Prostate gland (tissue), 2 donors: ENCODE results near the gene COMMD7. TPM values are rescaled to one million over a fixed set of nuclear protein-coding genes. Genes with fewer than 3 reads are reported as not detected.
"Not testable (repeated sequence)": the region's sequence is repeated elsewhere in the genome, so short reads cannot be mapped to it uniquely, and the experiment has no call there.

Source experiments
- DNase-seq: peaks from one replicate; pipeline ENCODE4 v3.0.0-alpha.2; 2019; ENCODE audit warnings: low spot score
- H3K27ac ChIP-seq, 2 donors: fragments of 200-600 bp; sonication (generic); 2 replicates each; pipeline ENCODE4 v1.5.1; 2017 to 2019
- H3K27me3 ChIP-seq: fragments of 200-600 bp; sonication (generic); replicated peaks from 2 replicates; pipeline ENCODE4 v1.5.1; 2019; ENCODE audit not compliant: insufficient read depth
- H3K36me3 ChIP-seq, 2 donors: fragments of 200-600 bp; sonication (generic); 1 replicate in 1 of 2; 2 replicates in 1 of 2; pipeline versions ENCODE4 v1.5.1 to v1.8.1; 2017 to 2019
- H3K4me1 ChIP-seq: fragments of 200-600 bp; sonication (generic); replicated peaks from 2 replicates; pipeline ENCODE4 v1.5.1; 2019
- H3K4me3 ChIP-seq, 2 donors: fragments of 200-600 bp; sonication (generic); 2 replicates each; pipeline ENCODE4 v1.5.1; 2017 to 2019
- H3K9me3 ChIP-seq: fragments of 200-600 bp; sonication (generic); 2 replicates; pipeline ENCODE4 v1.5.1; 2017
- CTCF ChIP-seq, 4 experiments: fragments of 200-600 bp in 2 of 4; fragments of 450-650 bp in 2 of 4; sonication (generic) in 2 of 4; IDR thresholded peaks; 1 replicate in 3 of 4; 2 replicates in 1 of 4; pipeline ENCODE4 v1.5.1; 2016 to 2019; ENCODE audit warnings: antibody characterized with exemption in 4 of 4, mild to moderate bottlenecking in 2 of 4, moderate library complexity in 2 of 4
- POLR2A ChIP-seq: fragments of 450-650 bp; IDR thresholded peaks from one replicate; pipeline ENCODE4 v1.6.1; 2016; ENCODE audit warnings: antibody characterized with exemption, mild to moderate bottlenecking
- POLR2AphosphoS5 ChIP-seq: sonication (generic); formaldehyde crosslinking; IDR thresholded peaks from one replicate; pipeline ENCODE4 v1.6.1; 2017; ENCODE audit warnings: antibody characterized with exemption
- WGBS: methylation state at CpG from one replicate; pipeline ENCODE4 v1.1.5; 2018; 5-methylcytosine and 5-hydroxymethylcytosine counted together
- intact Hi-C: fragments of 100-400 bp; cut with DNase I; formaldehyde crosslinking; loops from one replicate; pipeline ENCODE4 v1.14.2; 2022
- total RNA-seq, 2 donors: library from RNA; depleted of rRNA; stranded (reverse); fragments of >200 nt; gene quantifications; one replicate each; pipeline ENCODE4 v1.1.0, GENCODE V29; 2016

The COMMD7 gene
- total RNA-seq, 2 donors from 2014 or later, result 26.3 to 48.3 TPM

GRCh38 chr20:32742322-32743236 is 688 bp downstream of the COMMD7 start:
- TF ChIP-seq CTCF (IDR thresholded peaks at IDR 0.05) (no peak), POLR2AphosphoS5 (no peak), POLR2A (no peak)
- H3K27me3 ChIP-seq, result no peaks in the 10 kb centered on the region
- DNase-seq, result no peak
- H3K9me3 ChIP-seq, result no peaks in the 10 kb centered on the region
- H3K4me3 ChIP-seq, result peak overlapping the region; percentile 67 to 71
- no peaks in the 10 kb centered on the region for H3K4me1 ChIP-seq
- no peaks in the 10 kb centered on the region for H3K36me3 ChIP-seq
- H3K27ac ChIP-seq, result peak overlapping the region; percentile 76 to 79
- WGBS, result 10% methylated on average over 25 of the region's 25 CpGs
- intact Hi-C loops, result no loop called here

- H3K4me3 ChIP-seq, result no peak overlapping the region
- DNase-seq, result no peak
- no peaks in the 10 kb centered on the region for H3K36me3 ChIP-seq
- H3K27me3 ChIP-seq, result no peaks in the 10 kb centered on the region
- intact Hi-C loops, result no loop called here
- 88% methylated on average over 5 of the region's 5 CpGs for WGBS
- H3K9me3 ChIP-seq, result no peaks in the 10 kb centered on the region
- TF ChIP-seq CTCF (IDR thresholded peaks at IDR 0.05) (no peak), POLR2AphosphoS5 (no peak), POLR2A (no peak)
- no peaks in the 10 kb centered on the region for H3K4me1 ChIP-seq
- no peak overlapping the region for H3K27ac ChIP-seq
These were observed 2.1 kb downstream of the COMMD7 start for GRCh38 chr20:32741151-32741550.

- H3K4me3 ChIP-seq, result no peak overlapping the region
- H3K9me3 ChIP-seq, result no peaks in the 10 kb centered on the region
- DNase-seq, result no peak
- H3K27me3 ChIP-seq, result no peaks in the 10 kb centered on the region
- H3K4me1 ChIP-seq, result no peaks in the 10 kb centered on the region
- H3K27ac ChIP-seq, result no peak overlapping the region
- 63% methylated on average over 7 of the region's 7 CpGs for WGBS
- no peaks in the 10 kb centered on the region for H3K36me3 ChIP-seq
- intact Hi-C loops, result no loop called here
- TF ChIP-seq POLR2A, result no peak
- TF ChIP-seq POLR2AphosphoS5, result no peak
- no peak for TF ChIP-seq CTCF (IDR thresholded peaks at IDR 0.05)
These were observed 5.7 kb downstream of the COMMD7 start for GRCh38 chr20:32737371-32738223.

- H3K4me3 ChIP-seq, result no peak overlapping the region
- no peak for TF ChIP-seq POLR2A
- intact Hi-C loops, result no loop called here
- H3K4me1 ChIP-seq, result no peaks in the 10 kb centered on the region
- no peaks in the 10 kb centered on the region for H3K36me3 ChIP-seq
- no peak overlapping the region for H3K27ac ChIP-seq
- 58% methylated on average over 4 of the region's 4 CpGs for WGBS
- H3K27me3 ChIP-seq, result no peaks in the 10 kb centered on the region
- no peaks in the 10 kb centered on the region for H3K9me3 ChIP-seq
- no peak for DNase-seq
These were observed 11.4 kb downstream of the COMMD7 start for GRCh38 chr20:32731882-32732266.

- WGBS, result 99% methylated on average over 5 of the region's 5 CpGs
- intact Hi-C loops, H3K27ac ChIP-seq, DNase-seq, H3K36me3 ChIP-seq, H3K4me1 ChIP-seq, H3K27me3 ChIP-seq, H3K4me3 ChIP-seq, H3K9me3 ChIP-seq: not testable (repeated sequence)
These were observed 13.9 kb downstream of the COMMD7 start for GRCh38 chr20:32729334-32729733.

GRCh38 chr20:32728435-32728834 is 14.8 kb downstream of the COMMD7 start:
- H3K27me3 ChIP-seq, intact Hi-C loops, H3K36me3 ChIP-seq, H3K4me3 ChIP-seq, DNase-seq, H3K27ac ChIP-seq, H3K4me1 ChIP-seq, H3K9me3 ChIP-seq: not testable (repeated sequence)
- WGBS, result 89% methylated on average over 6 of the region's 6 CpGs
